ENCODE measurements around the gene GPR148.

GPR148 gene

DNA sequence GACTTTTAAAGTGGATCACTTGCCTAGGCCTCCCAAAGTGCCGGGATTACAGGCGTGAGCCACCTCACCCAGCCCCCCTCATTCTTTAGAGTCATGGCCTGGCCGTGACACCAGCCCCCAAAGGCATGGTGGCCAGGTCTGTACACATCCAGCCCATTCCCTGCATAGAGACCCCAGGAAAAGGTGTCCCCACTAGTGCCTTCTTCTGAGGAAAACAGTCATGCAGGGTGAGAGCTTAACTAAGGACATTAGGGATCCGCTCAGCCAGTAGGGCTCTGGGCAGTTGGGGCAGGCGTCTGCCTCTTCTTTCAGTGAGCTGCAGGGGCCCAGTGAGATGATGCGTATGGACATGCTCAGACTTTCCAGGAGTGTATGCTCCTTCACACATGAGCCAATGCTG, 20.8 kb downstream of the GPR148 start:
- no peak for DNase-seq (ENCODE audit: low read depth, low spot score)
- in situ Hi-C loops (cut with HindIII; ENCODE audit: low sequenced_read_pairs) = no loop called here
- TF ChIP-seq, protein P1, sequence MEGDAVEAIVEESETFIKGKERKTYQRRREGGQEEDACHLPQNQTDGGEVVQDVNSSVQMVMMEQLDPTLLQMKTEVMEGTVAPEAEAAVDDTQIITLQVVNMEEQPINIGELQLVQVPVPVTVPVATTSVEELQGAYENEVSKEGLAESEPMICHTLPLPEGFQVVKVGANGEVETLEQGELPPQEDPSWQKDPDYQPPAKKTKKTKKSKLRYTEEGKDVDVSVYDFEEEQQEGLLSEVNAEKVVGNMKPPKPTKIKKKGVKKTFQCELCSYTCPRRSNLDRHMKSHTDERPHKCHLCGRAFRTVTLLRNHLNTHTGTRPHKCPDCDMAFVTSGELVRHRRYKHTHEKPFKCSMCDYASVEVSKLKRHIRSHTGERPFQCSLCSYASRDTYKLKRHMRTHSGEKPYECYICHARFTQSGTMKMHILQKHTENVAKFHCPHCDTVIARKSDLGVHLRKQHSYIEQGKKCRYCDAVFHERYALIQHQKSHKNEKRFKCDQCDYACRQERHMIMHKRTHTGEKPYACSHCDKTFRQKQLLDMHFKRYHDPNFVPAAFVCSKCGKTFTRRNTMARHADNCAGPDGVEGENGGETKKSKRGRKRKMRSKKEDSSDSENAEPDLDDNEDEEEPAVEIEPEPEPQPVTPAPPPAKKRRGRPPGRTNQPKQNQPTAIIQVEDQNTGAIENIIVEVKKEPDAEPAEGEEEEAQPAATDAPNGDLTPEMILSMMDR (IDR thresholded peaks at IDR 0.05; ENCODE audit: low read depth, low read length) = no peak
- H3K4me3 ChIP-seq (ENCODE audit: low read depth, low read length) = no peak overlapping the region

DNA sequence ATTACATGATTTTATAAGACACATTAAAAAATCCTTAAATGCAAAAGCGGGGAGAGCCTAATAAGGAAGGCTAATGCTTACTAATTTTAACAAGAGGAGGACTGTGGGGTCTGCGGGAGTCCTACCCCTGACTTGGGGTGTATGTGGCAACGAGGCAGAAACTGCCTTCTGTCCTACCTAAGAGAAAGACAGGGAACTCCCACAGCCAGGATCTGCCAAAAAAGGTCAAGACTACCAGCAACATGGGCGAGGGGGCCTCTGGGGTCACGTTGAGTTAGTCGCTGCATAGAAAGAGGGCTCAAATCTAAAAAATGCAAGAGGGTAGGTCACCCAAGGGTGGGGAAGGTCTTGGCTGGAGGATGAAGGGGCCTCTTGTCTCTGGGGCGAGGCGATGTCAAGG, 25.9 kb downstream of the GPR148 start:
- DNase-seq (ENCODE audit: low read depth, low spot score) = no peak
- in situ Hi-C loops (cut with HindIII; ENCODE audit: low sequenced_read_pairs) = no loop called here
- H3K4me3 ChIP-seq (ENCODE audit: low read depth, low read length) = no peak overlapping the region
- TF ChIP-seq, protein P1 (IDR thresholded peaks at IDR 0.05; ENCODE audit: low read depth, low read length) = no peak

- no peak within 1 kb of the TSS for H3K4me3 ChIP-seq (ENCODE audit: low read depth, low read length)
- in situ Hi-C loops (cut with HindIII; ENCODE audit: low sequenced_read_pairs) = no loop called here
- TF ChIP-seq, protein P1 (IDR thresholded peaks at IDR 0.05; ENCODE audit: low read depth, low read length) = no peak
- no peak for DNase-seq (ENCODE audit: low read depth, low spot score)
These were observed 26.6 kb downstream of the GPR148 start, which contains the start of gene AMER3 for GRCh38 chr2:130755256-130756052. Gene AMER3, plus strand, starts transcription at chr2:130755540. Its CDS starts 6,533 bp downstream, at chr2:130762073.

DNA sequence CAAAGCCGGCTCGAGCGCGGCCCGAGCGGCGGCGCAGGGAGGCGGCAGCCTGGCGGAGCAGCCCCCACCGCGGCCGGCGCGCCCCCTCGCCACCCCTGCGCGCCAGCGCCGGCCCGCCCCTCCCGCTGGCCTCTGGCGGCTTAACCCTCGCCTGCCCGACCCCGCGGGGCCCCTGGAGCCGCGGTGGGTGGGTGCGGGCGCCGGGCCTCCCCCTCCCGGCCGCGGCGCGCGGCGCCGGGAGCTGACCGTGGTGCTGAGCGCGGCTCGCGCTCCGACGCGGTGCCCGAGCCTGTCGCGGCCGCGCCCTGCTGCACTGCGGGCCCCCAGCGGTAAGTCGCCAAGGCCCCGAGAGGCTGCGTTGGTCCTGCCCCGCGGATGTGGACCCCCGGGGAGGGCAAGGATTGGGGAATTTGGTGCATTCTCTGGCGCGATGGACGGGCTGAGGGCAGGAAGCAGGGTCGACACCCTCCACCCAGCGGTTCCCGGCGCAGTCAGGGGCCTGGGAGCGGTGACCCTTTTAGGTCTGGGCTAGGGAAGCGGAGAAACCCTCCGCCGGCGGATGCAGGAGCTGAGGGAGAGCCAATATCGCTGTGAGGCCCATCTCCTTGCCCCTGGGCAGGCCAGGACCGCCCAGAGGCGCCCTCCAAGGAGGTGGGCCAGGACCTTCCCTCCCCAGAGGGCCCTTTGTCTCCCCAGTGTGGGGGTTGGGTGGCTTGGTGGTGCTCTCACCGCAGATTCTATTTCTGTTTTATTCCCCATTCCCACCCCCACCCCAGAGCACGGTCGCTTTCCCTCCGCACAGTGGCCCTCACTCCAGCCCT, 27.4 kb downstream of the GPR148 start:
- TF ChIP-seq, protein P1 (IDR thresholded peaks at IDR 0.05; ENCODE audit: low read depth, low read length) = no peak
- no peak overlapping the region for H3K4me3 ChIP-seq (ENCODE audit: low read depth, low read length)
- DNase-seq (ENCODE audit: low read depth, low spot score) = peak; percentile 5
- in situ Hi-C loops (cut with HindIII; ENCODE audit: low sequenced_read_pairs) = no loop called here

GRCh38 chr2:130756874-130757668, 28.2 kb downstream of the GPR148 start:
- TF ChIP-seq, protein P1 (IDR thresholded peaks at IDR 0.05; ENCODE audit: low read depth, low read length) = no peak
- no peak for DNase-seq (ENCODE audit: low read depth, low spot score)
- in situ Hi-C loops (cut with HindIII; ENCODE audit: low sequenced_read_pairs) = no loop called here
- no peak overlapping the region for H3K4me3 ChIP-seq (ENCODE audit: low read depth, low read length)
